Epithelial cell of prostate (primary cell): ENCODE data around the gene COQ8B.

Experiments
- DNase-seq: peaks from one replicate; pipeline ENCODE4 v3.0.0-alpha.2; 2011; ENCODE audit warnings: low read depth, low spot score
- H3K27ac ChIP-seq: fragments of 450-650 bp; 2 replicates; pipeline ENCODE4 v1.5.1; 2017; ENCODE audit warnings: mild to moderate bottlenecking

The COQ8B gene

GRCh38 chr19:40642757-40643305 is 73.9 kb downstream of the COQ8B start:
- H3K27ac ChIP-seq: no peak overlapping the region

GRCh38 chr19:40642051-40642706 is 74.5 kb downstream of the COQ8B start:
- no peak for DNase-seq

More at GRCh38 chr19:40642757-40643305, 73.9 kb downstream of the COQ8B start:
- DNase-seq: no peak

More at GRCh38 chr19:40642051-40642706, 74.5 kb downstream of the COQ8B start:
- no peak overlapping the region for H3K27ac ChIP-seq
